ENCODE results near the gene MEG3. TPM values are rescaled to one million over a fixed set of nuclear protein-coding genes. Genes with fewer than 3 reads are reported as not detected.

Gene MEG3
- total RNA-seq, 1 experiment from 2014 or later: 338 TPM

DNA sequence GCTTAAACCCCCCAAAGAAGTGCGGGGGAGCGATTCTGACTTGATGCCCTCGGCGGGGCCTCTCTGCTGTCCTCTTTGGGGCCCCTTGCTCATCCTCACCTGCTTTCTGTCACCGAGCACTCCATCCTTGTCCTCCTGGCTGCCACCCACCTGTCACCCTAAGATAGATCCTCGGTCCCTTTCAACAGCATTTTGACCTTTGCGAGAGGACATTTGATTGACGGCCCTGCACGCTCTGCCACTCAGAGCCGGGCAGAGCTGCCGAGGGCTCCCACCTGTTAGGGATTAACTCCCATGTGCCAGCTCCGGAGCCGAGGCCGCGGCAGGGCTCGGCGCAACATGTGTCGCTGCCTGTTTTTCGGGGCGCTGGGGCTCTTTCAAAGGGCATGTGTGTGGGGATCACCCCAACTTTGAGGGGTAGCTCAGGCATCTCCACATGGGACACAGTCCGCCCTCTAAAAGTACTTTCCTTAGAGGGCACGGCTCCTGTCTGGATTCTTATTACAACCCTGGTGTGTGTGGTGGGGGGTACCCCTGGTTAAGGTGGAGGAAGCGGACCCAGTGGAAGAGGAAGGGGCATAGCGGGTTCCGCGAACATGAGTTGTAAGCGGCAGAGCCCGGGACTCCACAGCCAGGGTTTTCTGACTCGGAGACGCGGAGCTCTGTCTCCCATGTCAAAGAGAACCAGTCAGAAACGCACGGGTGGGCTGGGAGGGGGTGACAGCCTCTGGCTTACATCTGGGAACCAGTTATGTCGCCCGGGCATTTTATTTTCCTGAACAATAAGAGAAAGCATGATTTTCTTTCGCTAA is 811 bp upstream of the MEG3 start:
- TF ChIP-seq ZNF263 (CRISPR knock-in tag; IDR thresholded peaks at IDR 0.05; ENCODE audit: low read depth): no peak
- TF ChIP-seq, protein P1, sequence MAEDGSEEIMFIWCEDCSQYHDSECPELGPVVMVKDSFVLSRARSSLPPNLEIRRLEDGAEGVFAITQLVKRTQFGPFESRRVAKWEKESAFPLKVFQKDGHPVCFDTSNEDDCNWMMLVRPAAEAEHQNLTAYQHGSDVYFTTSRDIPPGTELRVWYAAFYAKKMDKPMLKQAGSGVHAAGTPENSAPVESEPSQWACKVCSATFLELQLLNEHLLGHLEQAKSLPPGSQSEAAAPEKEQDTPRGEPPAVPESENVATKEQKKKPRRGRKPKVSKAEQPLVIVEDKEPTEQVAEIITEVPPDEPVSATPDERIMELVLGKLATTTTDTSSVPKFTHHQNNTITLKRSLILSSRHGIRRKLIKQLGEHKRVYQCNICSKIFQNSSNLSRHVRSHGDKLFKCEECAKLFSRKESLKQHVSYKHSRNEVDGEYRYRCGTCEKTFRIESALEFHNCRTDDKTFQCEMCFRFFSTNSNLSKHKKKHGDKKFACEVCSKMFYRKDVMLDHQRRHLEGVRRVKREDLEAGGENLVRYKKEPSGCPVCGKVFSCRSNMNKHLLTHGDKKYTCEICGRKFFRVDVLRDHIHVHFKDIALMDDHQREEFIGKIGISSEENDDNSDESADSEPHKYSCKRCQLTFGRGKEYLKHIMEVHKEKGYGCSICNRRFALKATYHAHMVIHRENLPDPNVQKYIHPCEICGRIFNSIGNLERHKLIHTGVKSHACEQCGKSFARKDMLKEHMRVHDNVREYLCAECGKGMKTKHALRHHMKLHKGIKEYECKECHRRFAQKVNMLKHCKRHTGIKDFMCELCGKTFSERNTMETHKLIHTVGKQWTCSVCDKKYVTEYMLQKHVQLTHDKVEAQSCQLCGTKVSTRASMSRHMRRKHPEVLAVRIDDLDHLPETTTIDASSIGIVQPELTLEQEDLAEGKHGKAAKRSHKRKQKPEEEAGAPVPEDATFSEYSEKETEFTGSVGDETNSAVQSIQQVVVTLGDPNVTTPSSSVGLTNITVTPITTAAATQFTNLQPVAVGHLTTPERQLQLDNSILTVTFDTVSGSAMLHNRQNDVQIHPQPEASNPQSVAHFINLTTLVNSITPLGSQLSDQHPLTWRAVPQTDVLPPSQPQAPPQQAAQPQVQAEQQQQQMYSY (CRISPR knock-in tag; IDR thresholded peaks at IDR 0.05): no peak
- TF ChIP-seq PRRX2 (CRISPR knock-in tag; IDR thresholded peaks at IDR 0.05): no peak
- TF ChIP-seq CBFB (CRISPR knock-in tag; IDR thresholded peaks at IDR 0.05; ENCODE audit: low read depth): no peak
- TF ChIP-seq, protein P2, sequence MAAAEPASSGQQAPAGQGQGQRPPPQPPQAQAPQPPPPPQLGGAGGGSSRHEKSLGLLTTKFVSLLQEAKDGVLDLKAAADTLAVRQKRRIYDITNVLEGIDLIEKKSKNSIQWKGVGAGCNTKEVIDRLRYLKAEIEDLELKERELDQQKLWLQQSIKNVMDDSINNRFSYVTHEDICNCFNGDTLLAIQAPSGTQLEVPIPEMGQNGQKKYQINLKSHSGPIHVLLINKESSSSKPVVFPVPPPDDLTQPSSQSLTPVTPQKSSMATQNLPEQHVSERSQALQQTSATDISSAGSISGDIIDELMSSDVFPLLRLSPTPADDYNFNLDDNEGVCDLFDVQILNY (CRISPR knock-in tag; IDR thresholded peaks at IDR 0.05): no peak
- TF ChIP-seq TCF7 (CRISPR knock-in tag; IDR thresholded peaks at IDR 0.05; ENCODE audit: low read depth): no peak
- no peak for TF ChIP-seq GTF2I (CRISPR knock-in tag; conservative IDR thresholded peaks at IDR 0.05)
- TF ChIP-seq, protein P3, sequence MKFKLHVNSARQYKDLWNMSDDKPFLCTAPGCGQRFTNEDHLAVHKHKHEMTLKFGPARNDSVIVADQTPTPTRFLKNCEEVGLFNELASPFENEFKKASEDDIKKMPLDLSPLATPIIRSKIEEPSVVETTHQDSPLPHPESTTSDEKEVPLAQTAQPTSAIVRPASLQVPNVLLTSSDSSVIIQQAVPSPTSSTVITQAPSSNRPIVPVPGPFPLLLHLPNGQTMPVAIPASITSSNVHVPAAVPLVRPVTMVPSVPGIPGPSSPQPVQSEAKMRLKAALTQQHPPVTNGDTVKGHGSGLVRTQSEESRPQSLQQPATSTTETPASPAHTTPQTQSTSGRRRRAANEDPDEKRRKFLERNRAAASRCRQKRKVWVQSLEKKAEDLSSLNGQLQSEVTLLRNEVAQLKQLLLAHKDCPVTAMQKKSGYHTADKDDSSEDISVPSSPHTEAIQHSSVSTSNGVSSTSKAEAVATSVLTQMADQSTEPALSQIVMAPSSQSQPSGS (CRISPR knock-in tag; IDR thresholded peaks at IDR 0.05; ENCODE audit: borderline replicate concordance, low read depth): no peak
- no peak for TF ChIP-seq ETV6 (CRISPR knock-in tag; IDR thresholded peaks at IDR 0.05)
- no peak for TF ChIP-seq NFYB (CRISPR knock-in tag; conservative IDR thresholded peaks at IDR 0.05; ENCODE audit: low read depth)
- TF ChIP-seq SP1 (CRISPR knock-in tag; conservative IDR thresholded peaks at IDR 0.05): no peak
- TF ChIP-seq RORB (CRISPR knock-in tag; IDR thresholded peaks at IDR 0.05): no peak
- TF ChIP-seq ESRRA (CRISPR knock-in tag; IDR thresholded peaks at IDR 0.05; ENCODE audit: borderline replicate concordance): no peak
- peaks cover 9% of the 10 kb centered on the region for H3K9me3 Mint-ChIP-seq
- peaks cover 24% of the 10 kb centered on the region for H3K4me1 Mint-ChIP-seq
- peak overlapping the region; percentile 90 for H3K4me3 Mint-ChIP-seq
- ChIA-PET POLR2A (interaction anchor here (1.3 to 1.7 kb wide), 2 partner anchors 13 to 15 kb away, joined by 3 to 6 read pairs; no protein-coding TSS in a partner anchor), CTCF (interaction anchor here (0.6 to 3.6 kb wide), 6 partner anchors 10 to 172 kb away, joined by 3 to 17 read pairs (median 4); no protein-coding TSS in a partner anchor)
- DNase-seq (ENCODE audit: low spot score) (no peak), ATAC-seq (no peak)
- no peak overlapping the region for H3K27ac Mint-ChIP-seq
- peaks cover 26% of the 10 kb centered on the region for H3K36me3 Mint-ChIP-seq
- peaks cover 31% of the 10 kb centered on the region for H3K27me3 Mint-ChIP-seq (ENCODE audit: low read depth)

GRCh38 chr14:100826391-100827100 is 628 bp downstream of the MEG3 start:
- H3K27ac Mint-ChIP-seq: peak overlapping the region; percentile 68
- H3K36me3 Mint-ChIP-seq: peaks cover 34% of the 10 kb centered on the region
- ATAC-seq: no peak
- peaks cover 9% of the 10 kb centered on the region for H3K9me3 Mint-ChIP-seq
- peak overlapping the region; percentile 90 for H3K4me3 Mint-ChIP-seq
- no peak for DNase-seq (ENCODE audit: low spot score)
- peaks cover 31% of the 10 kb centered on the region for H3K27me3 Mint-ChIP-seq (ENCODE audit: low read depth)
- ChIA-PET POLR2A (interaction anchor here (0.7 to 1.7 kb wide), 3 partner anchors 15 to 27 kb away, joined by 3 to 9 read pairs (median 4); no protein-coding TSS in a partner anchor), CTCF (interaction anchor here (1.0 to 3.6 kb wide), 7 partner anchors 10 to 118 kb away, joined by 3 to 17 read pairs (median 3); no protein-coding TSS in a partner anchor)
- H3K4me1 Mint-ChIP-seq: peaks cover 37% of the 10 kb centered on the region
- TF ChIP-seq, protein P1 (CRISPR knock-in tag; IDR thresholded peaks at IDR 0.05): no peak
- TF ChIP-seq, protein P4, sequence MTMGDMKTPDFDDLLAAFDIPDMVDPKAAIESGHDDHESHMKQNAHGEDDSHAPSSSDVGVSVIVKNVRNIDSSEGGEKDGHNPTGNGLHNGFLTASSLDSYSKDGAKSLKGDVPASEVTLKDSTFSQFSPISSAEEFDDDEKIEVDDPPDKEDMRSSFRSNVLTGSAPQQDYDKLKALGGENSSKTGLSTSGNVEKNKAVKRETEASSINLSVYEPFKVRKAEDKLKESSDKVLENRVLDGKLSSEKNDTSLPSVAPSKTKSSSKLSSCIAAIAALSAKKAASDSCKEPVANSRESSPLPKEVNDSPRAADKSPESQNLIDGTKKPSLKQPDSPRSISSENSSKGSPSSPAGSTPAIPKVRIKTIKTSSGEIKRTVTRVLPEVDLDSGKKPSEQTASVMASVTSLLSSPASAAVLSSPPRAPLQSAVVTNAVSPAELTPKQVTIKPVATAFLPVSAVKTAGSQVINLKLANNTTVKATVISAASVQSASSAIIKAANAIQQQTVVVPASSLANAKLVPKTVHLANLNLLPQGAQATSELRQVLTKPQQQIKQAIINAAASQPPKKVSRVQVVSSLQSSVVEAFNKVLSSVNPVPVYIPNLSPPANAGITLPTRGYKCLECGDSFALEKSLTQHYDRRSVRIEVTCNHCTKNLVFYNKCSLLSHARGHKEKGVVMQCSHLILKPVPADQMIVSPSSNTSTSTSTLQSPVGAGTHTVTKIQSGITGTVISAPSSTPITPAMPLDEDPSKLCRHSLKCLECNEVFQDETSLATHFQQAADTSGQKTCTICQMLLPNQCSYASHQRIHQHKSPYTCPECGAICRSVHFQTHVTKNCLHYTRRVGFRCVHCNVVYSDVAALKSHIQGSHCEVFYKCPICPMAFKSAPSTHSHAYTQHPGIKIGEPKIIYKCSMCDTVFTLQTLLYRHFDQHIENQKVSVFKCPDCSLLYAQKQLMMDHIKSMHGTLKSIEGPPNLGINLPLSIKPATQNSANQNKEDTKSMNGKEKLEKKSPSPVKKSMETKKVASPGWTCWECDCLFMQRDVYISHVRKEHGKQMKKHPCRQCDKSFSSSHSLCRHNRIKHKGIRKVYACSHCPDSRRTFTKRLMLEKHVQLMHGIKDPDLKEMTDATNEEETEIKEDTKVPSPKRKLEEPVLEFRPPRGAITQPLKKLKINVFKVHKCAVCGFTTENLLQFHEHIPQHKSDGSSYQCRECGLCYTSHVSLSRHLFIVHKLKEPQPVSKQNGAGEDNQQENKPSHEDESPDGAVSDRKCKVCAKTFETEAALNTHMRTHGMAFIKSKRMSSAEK (CRISPR knock-in tag; IDR thresholded peaks at IDR 0.05; ENCODE audit: borderline replicate concordance): no peak
- TF ChIP-seq E2F1 (CRISPR knock-in tag; IDR thresholded peaks at IDR 0.05): no peak
- no peak for TF ChIP-seq RELA (CRISPR knock-in tag; IDR thresholded peaks at IDR 0.05; ENCODE audit: borderline replicate concordance)
- TF ChIP-seq ZNF121 (CRISPR knock-in tag; IDR thresholded peaks at IDR 0.05): no peak
